ENCODE measurements around the gene MMP17. TPM values are rescaled to one million over a fixed set of nuclear protein-coding genes. Genes with fewer than 3 reads are reported as not detected.
A peak's percentile ranks its signal among the peaks of the same experiment; 100 is the strongest.

The MMP17 gene
- polyA plus RNA-seq, 1 donor: 8.3 TPM

- Histone ChIP-seq H3K27ac (ENCODE audit: low read length) (no peak overlapping the region), H3K36me3 (ENCODE audit: control insufficient read depth, insufficient read depth, low read length) (no peaks in the 10 kb centered on the region), H3K4me3 (ENCODE audit: low read length) (no peak overlapping the region), H3K9me3 (ENCODE audit: control insufficient read depth, low read depth, low read length) (peaks cover 4% of the 10 kb centered on the region), H3K4me1 (ENCODE audit: control insufficient read depth, insufficient read depth, low read length) (no peaks in the 10 kb centered on the region), H3K27me3 (ENCODE audit: control insufficient read depth, insufficient read depth, low read length) (peaks cover 5% of the 10 kb centered on the region)
- DNase-seq: no peak
- WGBS (ENCODE audit: insufficient coverage, low lambda C conversion rate): no CpG with 5 or more reads among the region's 47 CpGs
Measured at GRCh38 chr12:131849700-131850553, 21.7 kb downstream of the MMP17 start.

DNA sequence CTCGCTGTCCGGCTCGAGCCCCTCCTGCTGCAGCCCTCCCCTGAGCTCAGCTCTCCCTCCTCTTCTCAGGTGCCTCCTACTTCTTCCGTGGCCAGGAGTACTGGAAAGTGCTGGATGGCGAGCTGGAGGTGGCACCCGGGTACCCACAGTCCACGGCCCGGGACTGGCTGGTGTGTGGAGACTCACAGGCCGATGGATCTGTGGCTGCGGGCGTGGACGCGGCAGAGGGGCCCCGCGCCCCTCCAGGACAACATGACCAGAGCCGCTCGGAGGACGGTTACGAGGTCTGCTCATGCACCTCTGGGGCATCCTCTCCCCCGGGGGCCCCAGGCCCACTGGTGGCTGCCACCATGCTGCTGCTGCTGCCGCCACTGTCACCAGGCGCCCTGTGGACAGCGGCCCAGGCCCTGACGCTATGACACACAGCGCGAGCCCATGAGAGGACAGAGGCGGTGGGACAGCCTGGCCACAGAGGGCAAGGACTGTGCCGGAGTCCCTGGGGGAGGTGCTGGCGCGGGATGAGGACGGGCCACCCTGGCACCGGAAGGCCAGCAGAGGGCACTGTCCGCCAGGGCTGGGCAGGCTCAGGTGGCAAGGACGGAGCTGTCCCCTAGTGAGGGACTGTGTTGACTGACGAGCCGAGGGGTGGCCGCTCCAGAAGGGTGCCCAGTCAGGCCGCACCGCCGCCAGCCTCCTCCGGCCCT is 22.8 kb downstream of the MMP17 start:
- Histone ChIP-seq H3K27me3 (ENCODE audit: control insufficient read depth, insufficient read depth, low read length) (peaks cover 15% of the 10 kb centered on the region), H3K27ac (ENCODE audit: low read length) (no peak overlapping the region), H3K9me3 (ENCODE audit: control insufficient read depth, low read depth, low read length) (peaks cover 7% of the 10 kb centered on the region), H3K36me3 (ENCODE audit: control insufficient read depth, insufficient read depth, low read length) (no peaks in the 10 kb centered on the region), H3K4me1 (ENCODE audit: control insufficient read depth, insufficient read depth, low read length) (no peaks in the 10 kb centered on the region), H3K4me3 (ENCODE audit: low read length) (no peak overlapping the region)
- no CpG with 5 or more reads among the region's 41 CpGs for WGBS (ENCODE audit: insufficient coverage, low lambda C conversion rate)
- peak in 1 of 2 donors; percentile 49 for DNase-seq

- Histone ChIP-seq H3K36me3 (ENCODE audit: control insufficient read depth, insufficient read depth, low read length) (no peaks in the 10 kb centered on the region), H3K9me3 (ENCODE audit: control insufficient read depth, low read depth, low read length) (peaks cover 7% of the 10 kb centered on the region), H3K4me1 (ENCODE audit: control insufficient read depth, insufficient read depth, low read length) (no peaks in the 10 kb centered on the region), H3K4me3 (ENCODE audit: low read length) (no peak overlapping the region), H3K27ac (ENCODE audit: low read length) (no peak overlapping the region), H3K27me3 (ENCODE audit: control insufficient read depth, insufficient read depth, low read length) (peaks cover 19% of the 10 kb centered on the region)
- no peak for DNase-seq
- WGBS (ENCODE audit: insufficient coverage, low lambda C conversion rate): no CpG with 5 or more reads among the region's 37 CpGs
Measured at GRCh38 chr12:131851741-131852550, 23.8 kb downstream of the MMP17 start.

DNA sequence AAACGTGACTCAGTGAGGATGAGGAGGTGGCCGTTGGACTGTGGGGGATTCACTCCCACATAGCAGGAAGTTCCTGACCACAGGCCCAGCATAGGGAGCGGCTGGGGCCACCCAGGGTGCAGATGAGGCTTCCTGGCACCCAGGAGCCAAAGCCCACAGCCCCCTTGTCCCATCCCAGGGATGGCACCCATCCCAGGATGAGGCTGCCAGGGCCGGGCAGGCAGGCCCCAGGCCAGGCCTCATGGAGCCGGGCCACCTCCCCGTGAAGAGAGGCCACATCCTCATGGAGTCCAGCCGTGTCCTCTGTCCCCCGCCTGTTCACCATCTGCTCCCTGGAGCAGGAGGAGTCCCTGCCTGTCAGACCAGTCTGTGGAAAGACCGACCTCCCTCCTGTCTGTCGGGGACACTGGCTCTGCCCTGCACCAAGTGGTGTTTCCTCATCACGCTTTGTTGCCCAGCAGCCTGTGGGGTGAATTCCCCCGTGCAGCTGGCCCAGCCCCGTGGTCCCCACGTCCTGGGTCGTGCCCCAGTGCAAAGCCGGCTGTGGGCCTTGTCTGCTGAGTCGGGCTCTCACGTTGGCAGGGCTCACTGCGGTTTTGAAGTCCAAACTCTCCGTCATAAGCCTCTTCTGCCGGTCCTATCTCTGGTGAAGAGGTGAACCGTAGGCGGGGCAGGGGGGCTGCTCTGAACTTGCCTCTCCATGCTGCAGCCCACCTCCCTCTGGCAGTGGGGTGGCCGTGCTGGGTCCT is 24.5 kb downstream of the MMP17 start:
- Histone ChIP-seq H3K4me3 (ENCODE audit: low read length) (no peak overlapping the region), H3K4me1 (ENCODE audit: control insufficient read depth, insufficient read depth, low read length) (no peaks in the 10 kb centered on the region), H3K36me3 (ENCODE audit: control insufficient read depth, insufficient read depth, low read length) (no peaks in the 10 kb centered on the region), H3K27ac (ENCODE audit: low read length) (no peak overlapping the region), H3K9me3 (ENCODE audit: control insufficient read depth, low read depth, low read length) (peaks cover 7% of the 10 kb centered on the region), H3K27me3 (ENCODE audit: control insufficient read depth, insufficient read depth, low read length) (peaks cover 19% of the 10 kb centered on the region)
- no peak for DNase-seq
- no CpG with 5 or more reads among the region's 24 CpGs for WGBS (ENCODE audit: insufficient coverage, low lambda C conversion rate)

DNA sequence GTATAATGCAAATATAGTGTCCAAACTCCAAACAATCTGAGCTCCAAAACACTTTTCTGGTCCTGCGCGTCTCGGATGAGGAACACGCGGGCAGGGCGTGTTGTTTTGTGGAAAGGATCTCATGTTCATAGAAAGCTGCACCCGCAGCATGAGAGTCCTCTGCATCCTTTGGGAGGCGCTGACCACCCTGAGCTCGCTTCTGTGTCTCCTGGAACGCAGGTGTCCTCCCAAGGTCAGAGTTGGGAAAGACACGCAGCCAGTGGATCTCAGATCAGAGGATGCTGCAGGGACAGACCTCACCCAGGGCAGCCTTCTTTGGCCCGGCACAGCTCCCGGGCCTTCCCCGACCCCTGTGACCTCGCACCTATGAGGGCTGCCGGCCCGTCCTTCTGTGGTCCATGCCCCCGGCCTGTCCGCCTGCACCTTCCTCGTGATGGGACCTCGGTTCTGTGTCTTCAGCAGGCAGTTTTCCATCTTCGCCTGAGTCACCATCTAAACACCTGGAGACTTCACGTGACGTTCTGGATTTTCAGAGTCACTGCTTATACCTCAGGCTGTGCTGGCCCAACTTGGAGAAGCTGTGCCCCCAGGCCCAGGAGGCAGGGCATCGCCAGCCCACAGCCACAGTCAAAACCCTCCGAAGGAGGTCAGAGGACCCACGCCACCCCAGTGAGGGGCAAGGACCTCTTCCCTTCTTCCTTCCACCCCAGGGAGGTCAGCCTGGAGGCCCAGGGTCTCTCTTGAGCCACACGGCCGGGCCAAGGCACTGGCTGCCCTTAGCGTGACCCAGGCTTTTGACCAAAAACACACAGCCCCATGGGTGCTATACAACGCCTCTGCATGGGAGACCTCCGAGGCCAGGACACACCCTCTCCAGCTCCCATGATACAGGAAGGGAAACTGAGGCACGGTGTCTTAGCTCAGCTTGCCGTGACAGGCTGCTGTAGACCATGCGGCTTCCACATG is 25.9 kb downstream of the MMP17 start:
- Histone ChIP-seq H3K4me1 (ENCODE audit: control insufficient read depth, insufficient read depth, low read length) (no peaks in the 10 kb centered on the region), H3K9me3 (ENCODE audit: control insufficient read depth, low read depth, low read length) (peaks cover 7% of the 10 kb centered on the region), H3K27me3 (ENCODE audit: control insufficient read depth, insufficient read depth, low read length) (peaks cover 19% of the 10 kb centered on the region), H3K36me3 (ENCODE audit: control insufficient read depth, insufficient read depth, low read length) (no peaks in the 10 kb centered on the region), H3K27ac (ENCODE audit: low read length) (no peak overlapping the region), H3K4me3 (ENCODE audit: low read length) (no peak overlapping the region)
- WGBS (ENCODE audit: insufficient coverage, low lambda C conversion rate): 71% methylated on average over 5 of the region's 35 CpGs
- DNase-seq: no peak

- Histone ChIP-seq H3K36me3 (ENCODE audit: control insufficient read depth, insufficient read depth, low read length) (no peaks in the 10 kb centered on the region), H3K9me3 (ENCODE audit: control insufficient read depth, low read depth, low read length) (peaks cover 7% of the 10 kb centered on the region), H3K4me1 (ENCODE audit: control insufficient read depth, insufficient read depth, low read length) (peaks cover 4% of the 10 kb centered on the region), H3K27me3 (ENCODE audit: control insufficient read depth, insufficient read depth, low read length) (peaks cover 19% of the 10 kb centered on the region), H3K27ac (ENCODE audit: low read length) (no peak overlapping the region), H3K4me3 (ENCODE audit: low read length) (no peak overlapping the region)
- no CpG with 5 or more reads among the region's 16 CpGs for WGBS (ENCODE audit: insufficient coverage, low lambda C conversion rate)
- no peak for DNase-seq
Measured at GRCh38 chr12:131854861-131855476, 26.8 kb downstream of the MMP17 start.

DNA sequence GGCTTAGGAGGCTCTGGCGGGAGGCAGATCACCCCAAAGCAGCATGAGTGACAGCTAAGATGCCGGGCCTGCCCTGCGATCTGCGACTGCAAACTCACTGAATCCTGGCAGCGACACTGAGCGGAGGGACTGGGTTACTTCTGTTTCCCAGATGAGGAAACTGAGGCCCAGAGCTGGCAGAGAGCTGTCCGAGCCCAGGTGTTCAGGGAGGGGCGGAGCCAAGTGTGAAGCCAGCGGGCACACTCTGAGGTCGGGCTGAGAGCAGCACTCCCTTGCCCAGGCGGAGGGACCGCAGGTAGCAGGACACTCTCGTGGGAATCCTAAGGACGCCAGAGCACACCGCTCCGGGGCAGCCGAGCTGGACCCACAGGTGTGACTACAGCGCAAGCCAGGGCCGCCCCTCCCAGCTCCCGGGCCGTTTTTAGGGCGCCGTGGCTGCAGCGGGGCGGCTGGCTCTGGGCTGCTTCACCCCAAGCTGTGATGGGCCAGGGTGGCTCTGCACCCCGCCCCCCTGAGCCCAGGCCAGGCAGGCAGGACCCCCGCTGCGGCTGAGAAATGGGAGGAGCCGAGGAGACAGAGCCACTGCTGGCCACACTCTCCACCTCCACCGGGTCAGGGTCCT is 27.4 kb downstream of the MMP17 start:
- H3K27me3 ChIP-seq (ENCODE audit: control insufficient read depth, insufficient read depth, low read length): peaks cover 19% of the 10 kb centered on the region

GRCh38 chr12:131856366-131857097 is 28.3 kb downstream of the MMP17 start:
- no peak overlapping the region for H3K27ac ChIP-seq (ENCODE audit: low read length)
- DNase-seq: no peak
- H3K4me3 ChIP-seq (ENCODE audit: low read length): no peak overlapping the region
- H3K4me1 ChIP-seq (ENCODE audit: control insufficient read depth, insufficient read depth, low read length): peaks cover 12% of the 10 kb centered on the region
- H3K9me3 ChIP-seq (ENCODE audit: control insufficient read depth, low read depth, low read length): peaks cover 3% of the 10 kb centered on the region
- no CpG with 5 or more reads among the region's 10 CpGs for WGBS (ENCODE audit: insufficient coverage, low lambda C conversion rate)
- H3K36me3 ChIP-seq (ENCODE audit: control insufficient read depth, insufficient read depth, low read length): no peaks in the 10 kb centered on the region
- peaks cover 19% of the 10 kb centered on the region for H3K27me3 ChIP-seq (ENCODE audit: control insufficient read depth, insufficient read depth, low read length)

More for the DNA sequence above, 27.4 kb downstream of the MMP17 start:
- Histone ChIP-seq H3K4me3 (ENCODE audit: low read length) (no peak overlapping the region), H3K36me3 (ENCODE audit: control insufficient read depth, insufficient read depth, low read length) (no peaks in the 10 kb centered on the region), H3K4me1 (ENCODE audit: control insufficient read depth, insufficient read depth, low read length) (peaks cover 4% of the 10 kb centered on the region), H3K9me3 (ENCODE audit: control insufficient read depth, low read depth, low read length) (peaks cover 7% of the 10 kb centered on the region), H3K27ac (ENCODE audit: low read length) (no peak overlapping the region)
- no CpG with 5 or more reads among the region's 30 CpGs for WGBS (ENCODE audit: insufficient coverage, low lambda C conversion rate)
- DNase-seq: no peak
